HG02642 (cell line): ENCODE measurements around the gene DPEP2.
"Not testable (repeated sequence)": the region's sequence is repeated elsewhere in the genome, so short reads cannot be mapped to it uniquely, and the experiment has no call there.

Experiments used
- ATAC-seq: cut with Tn5 transposase; IDR thresholded peaks from one replicate; pipeline ENCODE4 v1.9.1; 2021; ENCODE audit warnings: mild to moderate bottlenecking; ENCODE audit not compliant: unreplicated experiment, poor library complexity

The DPEP2 gene

DNA sequence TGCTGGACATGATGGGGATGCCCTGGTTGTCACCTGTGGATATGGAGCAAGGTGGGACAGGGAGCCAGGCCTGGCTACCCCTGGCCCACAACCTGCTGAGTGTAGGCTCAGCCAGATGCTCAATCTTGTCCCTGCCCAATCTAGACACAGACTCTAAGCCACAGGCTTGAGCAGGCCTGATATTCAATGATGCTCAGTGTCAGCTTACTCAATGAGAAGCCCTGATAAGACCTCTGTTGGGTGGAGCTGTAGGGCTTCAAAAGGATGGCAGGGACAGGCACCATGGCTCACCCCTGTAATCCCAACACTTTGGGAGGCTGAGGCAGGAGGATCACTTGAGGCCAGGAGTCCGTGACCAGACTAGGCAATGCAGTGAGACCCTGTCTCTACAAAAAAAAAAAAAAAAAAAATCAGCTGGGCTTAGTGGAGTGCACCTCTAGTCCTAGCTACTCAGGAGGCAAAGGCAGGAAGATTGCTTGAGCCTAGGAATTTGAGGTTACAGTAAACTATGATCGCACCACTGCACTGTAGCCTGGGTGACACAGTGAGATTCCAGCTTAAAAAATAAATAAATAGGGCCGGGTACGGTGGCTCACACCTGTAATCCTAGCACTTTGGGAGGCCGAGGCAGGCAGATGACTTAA is 58.7 kb downstream of the DPEP2 start:
- ATAC-seq, result no peak

DNA sequence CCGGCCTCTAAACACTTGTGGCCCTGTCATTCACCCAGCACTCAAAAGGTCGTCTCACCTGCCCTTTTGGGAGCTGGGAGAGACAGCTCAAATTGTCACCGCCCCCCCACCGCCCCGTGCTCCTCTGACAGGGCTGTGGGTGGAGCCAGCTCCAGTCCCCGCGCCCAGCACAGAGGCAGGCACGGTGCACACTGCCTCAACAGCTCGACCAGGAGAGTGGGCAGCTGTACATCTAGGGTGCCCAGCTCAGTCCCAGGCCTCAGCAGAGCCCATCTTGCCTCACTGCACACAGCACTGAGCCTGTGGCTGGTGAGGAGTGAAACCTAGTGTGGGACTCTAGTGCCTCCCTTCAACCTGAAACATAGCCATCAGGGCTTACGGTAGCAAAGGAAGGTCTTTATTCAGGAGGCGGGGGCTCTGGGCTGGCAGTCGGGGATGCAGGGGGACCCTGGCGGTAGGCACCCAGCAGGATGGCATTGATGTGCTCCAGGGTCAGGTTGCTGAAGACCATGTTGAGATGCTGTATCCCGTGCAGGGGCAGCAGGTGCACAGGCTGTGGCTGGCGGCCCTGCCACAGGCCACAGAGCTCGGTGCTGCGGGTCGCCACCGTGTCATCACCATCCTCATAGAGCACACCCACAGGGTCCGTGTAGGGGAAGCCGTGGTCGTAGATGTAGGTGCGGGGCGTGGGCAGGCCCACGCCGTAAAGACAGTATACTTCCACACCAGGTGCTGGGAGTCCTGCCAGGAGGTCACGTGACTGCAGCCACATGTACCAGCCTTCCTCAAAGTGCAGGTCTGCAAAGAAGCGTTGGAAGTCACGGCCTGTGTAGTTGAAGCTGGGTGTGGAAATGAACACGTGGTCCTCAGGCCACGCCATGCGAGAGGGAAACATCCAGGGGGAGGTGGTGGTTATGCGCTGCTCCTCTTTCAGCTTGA is 59.5 kb downstream of the DPEP2 start:
- no peak for ATAC-seq

DNA sequence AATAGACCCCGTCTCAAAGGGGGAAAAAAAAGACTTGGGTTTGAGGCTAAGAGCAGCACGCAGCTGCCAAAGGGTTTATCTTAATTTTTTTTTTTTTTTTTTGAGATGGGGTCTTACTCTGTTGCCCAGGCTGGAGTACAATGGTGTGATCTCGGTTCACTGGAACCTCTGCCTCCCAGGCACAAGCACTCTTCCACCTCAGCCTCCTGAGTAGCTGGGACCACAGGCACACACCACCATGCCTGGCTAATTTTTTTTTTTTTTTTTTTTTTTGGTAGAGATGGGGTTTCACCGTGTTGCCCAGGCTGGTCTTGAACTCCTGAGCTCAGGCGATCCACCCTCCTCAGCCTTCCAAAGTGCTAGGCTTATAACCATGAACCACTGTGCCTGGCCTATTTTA is 61.6 kb downstream of the DPEP2 start:
- not testable (repeated sequence) for ATAC-seq
